Neuronal stem cell (in vitro differentiated cells): Measurements from ENCODE around the gene FBXW7.

ENCODE experiments used
- DNase-seq: peaks from one replicate; pipeline ENCODE4 v3.0.0-alpha.2; 2013; ENCODE audit warnings: low spot score
- H2AFZ ChIP-seq: one replicate; pipeline ENCODE4 v1.6.1; 2013; ENCODE audit warnings: mild to moderate bottlenecking, low read length, inconsistent platforms
- H2AK5ac ChIP-seq: 2 replicates; pipeline ENCODE4 v1.6.1; 2013; ENCODE audit warnings: low read depth, mild to moderate bottlenecking, inconsistent platforms, low read length, moderate library complexity, mixed read lengths
- H2BK120ac ChIP-seq: 2 replicates; pipeline ENCODE4 v1.6.1; 2013; ENCODE audit warnings: low read depth, mild to moderate bottlenecking, inconsistent platforms, low read length, moderate library complexity, mixed read lengths
- H2BK12ac ChIP-seq: one replicate; pipeline ENCODE4 v1.6.1; 2013; ENCODE audit warnings: low read length, inconsistent platforms
- H2BK15ac ChIP-seq: 2 replicates; pipeline ENCODE4 v1.6.1; 2013; ENCODE audit warnings: mild to moderate bottlenecking, low read length, inconsistent platforms, mixed read lengths
- H2BK5ac ChIP-seq: one replicate; pipeline ENCODE4 v1.6.1; 2013; ENCODE audit warnings: inconsistent platforms, mild to moderate bottlenecking, low read length, moderate library complexity
- H3K14ac ChIP-seq: one replicate; pipeline ENCODE4 v1.6.1; 2013; ENCODE audit warnings: low read length, inconsistent platforms
- H3K18ac ChIP-seq: 2 replicates; pipeline ENCODE4 v1.6.1; 2013; ENCODE audit warnings: low read length, inconsistent platforms
- H3K23ac ChIP-seq: 2 replicates; pipeline ENCODE4 v1.6.1; 2013; ENCODE audit warnings: low read depth, mild to moderate bottlenecking, mixed read lengths, low read length, inconsistent platforms; ENCODE audit not compliant: poor library complexity
- H3K27ac ChIP-seq: replicated peaks from 3 replicates; pipeline ENCODE4 v1.5.1; 2013; ENCODE audit warnings: low read length, inconsistent platforms
- H3K27me3 ChIP-seq, 3 experiments: 2 replicates each; pipeline ENCODE4 v1.6.1; 2013; ENCODE audit warnings: low read length in 3 of 3, mild to moderate bottlenecking in 2 of 3, inconsistent platforms in 1 of 3, low read depth in 1 of 3, mixed read lengths in 1 of 3, moderate library complexity in 1 of 3; ENCODE audit not compliant: control insufficient read depth in 3 of 3, insufficient read depth in 3 of 3
- H3K36me3 ChIP-seq, 2 donors: replicated peaks in 1 of 2; 2 replicates each; pipeline ENCODE4 v1.6.1; 2013; ENCODE audit warnings: low read length in 2 of 2; ENCODE audit not compliant: control insufficient read depth in 2 of 2, insufficient read depth in 2 of 2
- H3K4ac ChIP-seq: 2 replicates; pipeline ENCODE4 v1.6.1; 2013; ENCODE audit warnings: inconsistent platforms, mild to moderate bottlenecking, low read length, moderate library complexity
- H3K4me1 ChIP-seq, 2 donors: 1 replicate in 1 of 2; 2 replicates in 1 of 2; pipeline ENCODE4 v1.6.1; 2013; ENCODE audit warnings: low read length in 2 of 2, low read depth in 1 of 2; ENCODE audit not compliant: control insufficient read depth in 2 of 2, insufficient read depth in 1 of 2
- H3K4me2 ChIP-seq: one replicate; pipeline ENCODE4 v1.6.1; 2013; ENCODE audit warnings: mild to moderate bottlenecking, low read length, inconsistent platforms; ENCODE audit not compliant: insufficient read depth, poor library complexity, severe bottlenecking
- H3K4me3 ChIP-seq, 2 donors: 2 replicates each; pipeline ENCODE4 v1.5.1; 2013; ENCODE audit warnings: low read length in 2 of 2, mild to moderate bottlenecking in 2 of 2, inconsistent platforms in 1 of 2, moderate library complexity in 1 of 2
- H3K79me1 ChIP-seq: one replicate; pipeline ENCODE4 v1.6.1; 2013; ENCODE audit warnings: low read depth, mild to moderate bottlenecking, inconsistent platforms, low read length, moderate library complexity
- H3K9ac ChIP-seq: one replicate; pipeline ENCODE4 v1.6.1; 2013; ENCODE audit warnings: mild to moderate bottlenecking, low read depth, low read length, inconsistent platforms; ENCODE audit not compliant: poor library complexity
- H3K9me3 ChIP-seq, 2 donors: replicated peaks in 1 of 2; 2 replicates each; pipeline versions ENCODE3 to v1.6.1; 2013; ENCODE audit warnings: low read length in 2 of 2, mild to moderate bottlenecking in 2 of 2, inconsistent platforms in 1 of 2, low read depth in 1 of 2, mixed read lengths in 1 of 2, moderate library complexity in 1 of 2; ENCODE audit not compliant: control insufficient read depth in 2 of 2, insufficient read depth in 1 of 2
- H4K8ac ChIP-seq: one replicate; pipeline ENCODE4 v1.6.1; 2013; ENCODE audit warnings: low read depth, mild to moderate bottlenecking, inconsistent platforms, low read length, moderate library complexity
- H4K91ac ChIP-seq: one replicate; pipeline ENCODE4 v1.6.1; 2013; ENCODE audit warnings: low read length, low read depth, mild to moderate bottlenecking, inconsistent platforms; ENCODE audit not compliant: poor library complexity
- WGBS, 2 donors: extraction: QIAGEN DNeasy Blood & Tissue Kit; methylation state at CpG; one replicate each; pipeline ENCODE4 v1.1.7; 2013; ENCODE audit warnings: missing lambda C conversion rate in 2 of 2, mixed read lengths in 1 of 2; ENCODE audit not compliant: insufficient read length in 2 of 2, insufficient replicate concordance in 1 of 2; ENCODE audit errors: extremely low coverage in 2 of 2; 5-methylcytosine and 5-hydroxymethylcytosine counted together

The FBXW7 gene

GRCh38 chr4:152399246-152399645 is 136.6 kb downstream of the FBXW7 start:
- H3K4ac ChIP-seq = no peak overlapping the region
- H3K27ac ChIP-seq = no peak overlapping the region
- H3K27me3 ChIP-seq = no peaks in the 10 kb centered on the region
- DNase-seq = no peak
- no peak overlapping the region for H2AFZ ChIP-seq
- H3K36me3 ChIP-seq = no peaks in the 10 kb centered on the region
- H2BK12ac ChIP-seq = no peak overlapping the region
- no peak overlapping the region for H3K18ac ChIP-seq
- H3K4me3 ChIP-seq = no peak overlapping the region
- H4K91ac ChIP-seq = no peak overlapping the region
- H3K4me2 ChIP-seq = no peak overlapping the region
- no peak overlapping the region for H2AK5ac ChIP-seq
- H2BK5ac ChIP-seq = no peak overlapping the region
- no peaks in the 10 kb centered on the region for H3K4me1 ChIP-seq
- no peak overlapping the region for H3K23ac ChIP-seq
- no peak overlapping the region for H3K14ac ChIP-seq
- H3K9ac ChIP-seq = no peak overlapping the region
- no peaks in the 10 kb centered on the region for H3K9me3 ChIP-seq
- no peak overlapping the region for H4K8ac ChIP-seq
- no peak overlapping the region for H2BK15ac ChIP-seq
- H3K79me1 ChIP-seq = no peaks in the 10 kb centered on the region
- no peak overlapping the region for H2BK120ac ChIP-seq

GRCh38 chr4:152398060-152398459 is 137.8 kb downstream of the FBXW7 start:
- H3K4me1 ChIP-seq = no peaks in the 10 kb centered on the region
- no peaks in the 10 kb centered on the region for H3K9me3 ChIP-seq
- H2AFZ ChIP-seq = no peak overlapping the region
- H3K18ac ChIP-seq = no peak overlapping the region
- no peak overlapping the region for H2BK15ac ChIP-seq
- H3K23ac ChIP-seq = no peak overlapping the region
- H2AK5ac ChIP-seq = no peak overlapping the region
- H3K4me2 ChIP-seq = no peak overlapping the region
- no peaks in the 10 kb centered on the region for H3K79me1 ChIP-seq
- H2BK5ac ChIP-seq = no peak overlapping the region
- no CpG with 5 or more reads among the region's 1 CpG for whole genome bisulfite sequencing, 2 donors
- no peak overlapping the region for H3K14ac ChIP-seq
- H3K9ac ChIP-seq = no peak overlapping the region
- no peak overlapping the region for H4K8ac ChIP-seq
- H2BK120ac ChIP-seq = no peak overlapping the region
- DNase-seq = no peak
- no peaks in the 10 kb centered on the region for H3K36me3 ChIP-seq
- H4K91ac ChIP-seq = no peak overlapping the region
- H3K27me3 ChIP-seq = no peaks in the 10 kb centered on the region
- no peak overlapping the region for H2BK12ac ChIP-seq
- no peak overlapping the region for H3K27ac ChIP-seq
- H3K4me3 ChIP-seq = no peak overlapping the region
- no peak overlapping the region for H3K4ac ChIP-seq

GRCh38 chr4:152394791-152395190 is 141.1 kb downstream of the FBXW7 start:
- no peaks in the 10 kb centered on the region for H3K79me1 ChIP-seq
- no CpG with 5 or more reads among the region's 4 CpGs for WGBS, 2 donors
- H4K8ac ChIP-seq = no peak overlapping the region
- H3K9ac ChIP-seq = no peak overlapping the region
- no peak overlapping the region for H3K23ac ChIP-seq
- no peak overlapping the region for H3K14ac ChIP-seq
- DNase-seq = no peak
- no peaks in the 10 kb centered on the region for H3K9me3 ChIP-seq
- no peak overlapping the region for H2BK120ac ChIP-seq
- H3K4me2 ChIP-seq = no peak overlapping the region
- no peak overlapping the region for H3K4ac ChIP-seq
- H2AFZ ChIP-seq = no peak overlapping the region
- H3K4me1 ChIP-seq = no peaks in the 10 kb centered on the region
- H3K4me3 ChIP-seq = no peak overlapping the region
- no peak overlapping the region for H3K27ac ChIP-seq
- no peaks in the 10 kb centered on the region for H3K27me3 ChIP-seq
- no peak overlapping the region for H2AK5ac ChIP-seq
- H2BK12ac ChIP-seq = no peak overlapping the region
- no peak overlapping the region for H3K18ac ChIP-seq
- H2BK5ac ChIP-seq = no peak overlapping the region
- no peak overlapping the region for H2BK15ac ChIP-seq
- no peaks in the 10 kb centered on the region for H3K36me3 ChIP-seq
- H4K91ac ChIP-seq = no peak overlapping the region

- no peaks in the 10 kb centered on the region for H3K4me1 ChIP-seq
- H3K9ac ChIP-seq = no peak overlapping the region
- no peak overlapping the region for H2BK120ac ChIP-seq
- H3K27ac ChIP-seq = no peak overlapping the region
- no peak overlapping the region for H2BK5ac ChIP-seq
- H2BK12ac ChIP-seq = no peak overlapping the region
- H2BK15ac ChIP-seq = no peak overlapping the region
- H3K4ac ChIP-seq = no peak overlapping the region
- no peak overlapping the region for H3K14ac ChIP-seq
- H3K18ac ChIP-seq = no peak overlapping the region
- H3K23ac ChIP-seq = no peak overlapping the region
- no peaks in the 10 kb centered on the region for H3K79me1 ChIP-seq
- H4K8ac ChIP-seq = no peak overlapping the region
- H3K4me2 ChIP-seq = no peak overlapping the region
- no CpG with 5 or more reads among the region's 3 CpGs for WGBS, 2 donors
- no peak for DNase-seq
- H2AK5ac ChIP-seq = no peak overlapping the region
- no peak overlapping the region for H3K4me3 ChIP-seq
- no peak overlapping the region for H4K91ac ChIP-seq
- no peaks in the 10 kb centered on the region for H3K36me3 ChIP-seq
- H3K27me3 ChIP-seq = no peaks in the 10 kb centered on the region
- no peak overlapping the region for H2AFZ ChIP-seq
- H3K9me3 ChIP-seq = no peaks in the 10 kb centered on the region
Observed at GRCh38 chr4:152392079-152392478, 143.8 kb downstream of the FBXW7 start.
